ENCODE data around the gene CAPN8.

GRCh38 chr1:223525546-223525945, 140.0 kb downstream of the CAPN8 start:
- TF ChIP-seq, protein P1, sequence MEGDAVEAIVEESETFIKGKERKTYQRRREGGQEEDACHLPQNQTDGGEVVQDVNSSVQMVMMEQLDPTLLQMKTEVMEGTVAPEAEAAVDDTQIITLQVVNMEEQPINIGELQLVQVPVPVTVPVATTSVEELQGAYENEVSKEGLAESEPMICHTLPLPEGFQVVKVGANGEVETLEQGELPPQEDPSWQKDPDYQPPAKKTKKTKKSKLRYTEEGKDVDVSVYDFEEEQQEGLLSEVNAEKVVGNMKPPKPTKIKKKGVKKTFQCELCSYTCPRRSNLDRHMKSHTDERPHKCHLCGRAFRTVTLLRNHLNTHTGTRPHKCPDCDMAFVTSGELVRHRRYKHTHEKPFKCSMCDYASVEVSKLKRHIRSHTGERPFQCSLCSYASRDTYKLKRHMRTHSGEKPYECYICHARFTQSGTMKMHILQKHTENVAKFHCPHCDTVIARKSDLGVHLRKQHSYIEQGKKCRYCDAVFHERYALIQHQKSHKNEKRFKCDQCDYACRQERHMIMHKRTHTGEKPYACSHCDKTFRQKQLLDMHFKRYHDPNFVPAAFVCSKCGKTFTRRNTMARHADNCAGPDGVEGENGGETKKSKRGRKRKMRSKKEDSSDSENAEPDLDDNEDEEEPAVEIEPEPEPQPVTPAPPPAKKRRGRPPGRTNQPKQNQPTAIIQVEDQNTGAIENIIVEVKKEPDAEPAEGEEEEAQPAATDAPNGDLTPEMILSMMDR (IDR thresholded peaks at IDR 0.05): no peak
- TF ChIP-seq POLR2AphosphoS5 (IDR thresholded peaks at IDR 0.05) (no peak), EP300 (IDR thresholded peaks at IDR 0.05; ENCODE audit: low read depth) (no peak), POLR2A (IDR thresholded peaks at IDR 0.05) (no peak)

Measured in transverse colon (tissue), 4 donors.